RWPE1 (cell line): Measurements from ENCODE around the gene PHF1.

Source experiments
- CTCF ChIA-PET: fragments of 350-600 bp; sonication (Branson Sonifier 250); formaldehyde crosslinking; extraction: SDS; loops from one replicate; lab custom pipeline; 2021; lab: Yijun Ruan, JAX
- POLR2A ChIA-PET: fragments of 400-600 bp; formaldehyde crosslinking; extraction: SDS; loops from one replicate; lab custom pipeline; 2020; ENCODE audit warnings: antibody characterized with exemption; ENCODE audit not compliant: low non-redundant PET; lab: Yijun Ruan, JAX
- DNase-seq: peaks from one replicate; pipeline ENCODE4 v3.0.0; 2012; ENCODE audit warnings: low spot score
- H3K27ac ChIP-seq: fragments of 450-650 bp; 2 replicates; pipeline ENCODE4 v1.5.1; 2017
- CTCF ChIP-seq: fragments of 450-650 bp; conservative IDR thresholded peaks from 2 replicates; pipeline ENCODE4 v1.5.1; 2017; ENCODE audit warnings: low read depth, mild to moderate bottlenecking

PHF1 gene

GRCh38 chr6:33418690-33419291, 8.0 kb downstream of the PHF1 start:
- peak overlapping the region; percentile 94 for H3K27ac ChIP-seq
- POLR2A ChIA-PET: interaction anchor here (0.5 to 0.9 kb wide), 2 partner anchors 81 to 160 kb away, joined by 3 read pairs; no protein-coding TSS in a partner anchor
- CTCF ChIA-PET: interaction anchor here (0.5 to 1.2 kb wide), 5 partner anchors 8 to 328 kb away, joined by 3 to 7 read pairs (median 3); partner anchors contain the start of gene IP6K3
- no peak for DNase-seq
- TF ChIP-seq CTCF: no peak

DNA sequence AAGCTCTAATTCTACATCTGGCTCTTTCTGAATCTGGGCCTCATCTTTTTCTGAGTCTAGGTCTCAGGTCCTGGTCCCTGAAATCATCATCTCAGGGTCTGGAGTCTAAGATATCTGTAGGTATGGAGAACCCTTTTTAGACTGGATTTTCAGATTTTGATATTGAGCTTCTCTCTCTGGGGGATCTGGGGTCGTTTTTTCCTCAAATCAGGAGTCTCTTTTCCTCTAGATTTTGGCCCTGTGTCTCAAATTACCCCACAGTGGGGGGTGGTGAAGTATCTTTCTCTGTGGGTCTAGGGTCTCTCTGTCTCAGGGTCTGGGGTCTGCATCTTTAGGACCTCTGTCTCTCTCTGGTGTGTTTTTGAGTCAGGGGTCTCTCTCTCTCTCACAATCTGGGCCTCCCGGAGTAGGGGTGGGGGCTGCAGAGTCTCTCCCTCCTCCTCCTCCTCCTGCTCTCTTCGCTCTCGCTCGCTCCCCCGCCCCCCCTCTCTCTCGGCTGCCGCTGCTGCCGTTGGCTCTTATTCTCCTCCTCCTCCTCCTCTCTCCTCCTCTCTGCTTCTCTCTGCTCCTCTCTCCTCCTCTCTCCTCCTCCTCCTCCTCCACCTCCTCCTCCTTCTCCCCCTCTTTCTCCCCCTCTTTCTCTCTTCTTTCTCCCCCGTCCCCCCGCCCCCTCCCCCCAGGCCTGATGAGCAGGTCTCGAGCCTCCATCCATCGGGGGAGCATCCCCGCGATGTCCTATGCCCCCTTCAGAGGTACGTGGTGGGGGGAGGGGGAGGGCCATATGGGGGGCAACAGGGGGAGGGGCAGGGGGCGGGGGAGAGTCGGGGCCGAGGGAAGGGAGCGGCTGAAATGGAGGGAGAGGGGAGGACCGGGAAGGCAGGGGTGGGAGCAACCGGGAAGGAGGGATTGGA, 9.0 kb downstream of the PHF1 start, which contains the start of gene SYNGAP1:
Gene SYNGAP1 (plus strand): TSS at position 486 of the 911 bp plus-strand sequence. CDS start 200 bp downstream, at position 686.
- no peak for TF ChIP-seq CTCF

DNA sequence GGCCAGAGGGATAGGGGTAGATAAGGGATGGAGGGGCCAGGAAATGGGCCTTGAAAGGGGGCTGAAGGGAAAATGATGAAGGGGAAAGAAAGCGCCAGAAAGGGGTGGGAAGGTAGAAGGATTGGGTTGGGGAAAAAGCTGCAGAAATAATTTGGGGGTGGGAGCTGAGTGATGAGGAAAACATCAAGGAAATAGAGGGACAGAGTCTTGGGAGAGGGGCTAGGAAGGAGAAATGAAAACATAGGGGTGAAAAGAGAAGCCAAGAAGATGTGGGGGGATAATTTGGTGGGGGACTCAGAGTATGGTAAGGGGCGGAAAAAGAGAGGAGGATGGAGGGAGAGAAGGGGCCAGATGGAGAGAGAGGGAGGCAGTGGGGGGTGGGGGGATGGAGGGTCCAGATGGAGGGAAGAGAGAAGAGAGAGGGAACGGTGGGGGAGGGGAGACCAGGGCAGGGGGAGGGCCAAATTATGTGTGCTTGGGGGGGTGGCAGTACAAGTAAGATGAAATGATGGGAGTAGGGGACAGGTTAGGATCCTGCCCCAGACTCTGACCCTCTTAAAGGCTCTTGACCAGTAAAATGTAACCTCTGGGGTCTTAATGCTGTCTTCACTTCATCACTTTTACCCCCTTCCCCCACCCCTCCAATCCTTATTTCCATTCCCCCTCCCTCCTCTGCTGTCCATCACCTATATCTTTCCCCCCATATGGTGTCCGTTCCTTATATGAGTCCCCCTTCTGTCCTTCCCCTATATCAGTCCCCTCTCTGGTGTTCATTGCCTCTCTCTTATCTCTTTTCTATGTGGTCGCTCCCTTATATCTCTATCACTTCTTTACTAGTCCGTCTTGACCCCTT, 9.9 kb downstream of the PHF1 start:
- no peak for DNase-seq
- peak overlapping the region; percentile 61 for H3K27ac ChIP-seq
- POLR2A ChIA-PET: no interaction called here

More for the DNA sequence above, 9.0 kb downstream of the PHF1 start, which contains the start of gene SYNGAP1:
- CTCF ChIA-PET: interaction anchor here (0.5 to 1.0 kb wide), 3 partner anchors 36 to 283 kb away, joined by 3 to 7 read pairs (median 3); no protein-coding TSS in a partner anchor
- peak within 1 kb of the TSS; percentile 94 for H3K27ac ChIP-seq
- POLR2A ChIA-PET: no interaction called here
- DNase-seq: no peak

GRCh38 chr6:33421344-33421643, 10.5 kb downstream of the PHF1 start:
- H3K27ac ChIP-seq: no peak overlapping the region
- DNase-seq: no peak
- TF ChIP-seq CTCF: no peak
- ChIA-PET POLR2A (no interaction called here), CTCF (no interaction called here)

More for the DNA sequence above, 9.9 kb downstream of the PHF1 start:
- TF ChIP-seq CTCF: no peak
- CTCF ChIA-PET: interaction anchor here (0.6 kb wide), 1 partner anchor 122 kb away, joined by 3 read pairs; no protein-coding TSS in a partner anchor

DNA sequence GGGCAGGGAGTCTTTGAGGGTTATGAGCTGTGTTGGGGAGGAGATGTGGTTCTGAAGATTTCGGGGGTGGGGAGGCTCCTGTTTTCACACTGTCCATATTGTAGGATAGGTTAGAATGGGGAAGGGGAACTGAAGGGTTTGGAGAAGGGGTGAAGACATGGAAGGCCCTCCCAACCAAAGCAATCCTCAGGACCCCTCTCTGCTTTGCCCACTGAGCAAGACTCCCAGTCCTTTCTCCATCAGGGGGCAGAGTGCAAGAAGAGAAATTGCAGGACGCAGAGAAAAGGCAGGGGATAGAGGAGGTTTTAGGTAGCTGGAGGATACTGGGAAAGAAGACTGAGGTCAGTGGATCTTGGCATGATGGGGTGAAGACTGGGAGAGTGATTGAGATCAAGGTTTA, 13.0 kb downstream of the PHF1 start:
- no peak for TF ChIP-seq CTCF

More for the DNA sequence above, 13.0 kb downstream of the PHF1 start:
- ChIA-PET CTCF (interaction anchor here (0.6 kb wide), 1 partner anchor 183 kb away, joined by 3 read pairs; no protein-coding TSS in a partner anchor), POLR2A (interaction anchor here (0.6 kb wide), 1 partner anchor 162 kb away, joined by 3 read pairs; no protein-coding TSS in a partner anchor)
- peak overlapping the region; percentile 99 for H3K27ac ChIP-seq
- no peak for DNase-seq
